CD14-positive monocyte (primary cell): ENCODE data around the gene PTPN13. TPM values are rescaled to one million over a fixed set of nuclear protein-coding genes. Genes with fewer than 3 reads are reported as not detected.

Experiments
- DNase-seq, 3 donors: peaks; one replicate each; pipeline ENCODE4 v3.0.0-alpha.2; 2011 to 2022
- H2AFZ ChIP-seq: 2 replicates; pipeline ENCODE4 v1.6.0; 2012; ENCODE audit warnings: mild to moderate bottlenecking, low read depth, low read length, inconsistent platforms; ENCODE audit not compliant: insufficient read depth, poor library complexity, severe bottlenecking
- H3K27ac ChIP-seq, 2 donors: 1 replicate in 1 of 2; 2 replicates in 1 of 2; pipeline ENCODE4 v1.5.1; 2012 to 2013; ENCODE audit warnings: low read length in 2 of 2, control low read depth in 1 of 2, inconsistent platforms in 1 of 2, low read depth in 1 of 2, mild to moderate bottlenecking in 1 of 2
- H3K27me3 ChIP-seq, 2 donors: one replicate each; pipeline versions ENCODE4 v1.6.0 to v1.6.1; 2011 to 2013; ENCODE audit warnings: low read length in 2 of 2; ENCODE audit not compliant: control insufficient read depth in 2 of 2, insufficient read depth in 2 of 2
- H3K36me3 ChIP-seq, 2 donors: replicated peaks in 1 of 2; 1 replicate in 1 of 2; 2 replicates in 1 of 2; pipeline versions ENCODE4 v1.5.1 to v1.6.1; 2012 to 2013; ENCODE audit warnings: low read length in 2 of 2, control low read depth in 1 of 2, inconsistent platforms in 1 of 2, mild to moderate bottlenecking in 1 of 2; ENCODE audit not compliant: insufficient read depth in 2 of 2, control insufficient read depth in 1 of 2
- H3K4me1 ChIP-seq, 2 donors: 1 replicate in 1 of 2; 2 replicates in 1 of 2; pipeline versions ENCODE4 v1.5.1 to v1.6.1; 2012 to 2013; ENCODE audit warnings: low read length in 2 of 2, control low read depth in 1 of 2, inconsistent platforms in 1 of 2, mild to moderate bottlenecking in 1 of 2, moderate library complexity in 1 of 2; ENCODE audit not compliant: insufficient read depth in 2 of 2, control insufficient read depth in 1 of 2
- H3K4me2 ChIP-seq: replicated peaks from 2 replicates; pipeline ENCODE3; 2012; ENCODE audit warnings: low read length, moderate library complexity, mild to moderate bottlenecking; ENCODE audit not compliant: poor library complexity, severe bottlenecking; ENCODE audit errors: extremely low read depth
- H3K4me3 ChIP-seq, 3 experiments: fragments of 200-600 bp in 1 of 3; sonication (generic) in 1 of 3; replicated peaks in 1 of 3; 1 replicate in 2 of 3; 2 replicates in 1 of 3; pipeline ENCODE4 v1.5.1; 2011 to 2013; ENCODE audit warnings: low read length in 3 of 3, mild to moderate bottlenecking in 3 of 3, control low read depth in 2 of 3, low read depth in 2 of 3, inconsistent platforms in 1 of 3, moderate library complexity in 1 of 3
- H3K79me2 ChIP-seq: 2 replicates; pipeline ENCODE4 v1.6.0; 2012; ENCODE audit warnings: mild to moderate bottlenecking, control low read depth, inconsistent platforms, low read length, moderate library complexity; ENCODE audit not compliant: insufficient read depth
- H3K9ac ChIP-seq: 2 replicates; pipeline ENCODE4 v1.6.0; 2017; ENCODE audit warnings: low read length, mild to moderate bottlenecking; ENCODE audit not compliant: insufficient read depth, poor library complexity, severe bottlenecking
- H3K9me3 ChIP-seq, 2 donors: replicated peaks in 1 of 2; 1 replicate in 1 of 2; 2 replicates in 1 of 2; pipeline versions ENCODE4 v1.5.1 to v1.6.1; 2012 to 2013; ENCODE audit warnings: low read length in 2 of 2, control low read depth in 1 of 2; ENCODE audit not compliant: control insufficient read depth in 1 of 2, insufficient read depth in 1 of 2
- H4K20me1 ChIP-seq: 2 replicates; pipeline ENCODE4 v1.6.0; 2012; ENCODE audit warnings: mild to moderate bottlenecking, low read length, control low read depth, moderate library complexity; ENCODE audit not compliant: insufficient read depth
- H3K27ac Mint-ChIP-seq, 7 donors: one replicate each; pipeline ENCODE4 v1.8.0; 2020; ENCODE audit warnings: mild to moderate bottlenecking in 7 of 7, mixed read lengths in 7 of 7, moderate library complexity in 6 of 7, inconsistent platforms in 2 of 7
- H3K27me3 Mint-ChIP-seq, 3 donors: one replicate each; pipeline ENCODE4 v1.8.0; 2021 to 2022; ENCODE audit warnings: low read depth in 3 of 3, mild to moderate bottlenecking in 3 of 3, mixed read lengths in 3 of 3, moderate library complexity in 3 of 3, inconsistent platforms in 1 of 3
- H3K36me3 Mint-ChIP-seq, 2 donors: one replicate each; pipeline ENCODE4 v1.8.0; 2020; ENCODE audit warnings: mixed read lengths in 2 of 2, inconsistent platforms in 1 of 2, mild to moderate bottlenecking in 1 of 2
- H3K4me1 Mint-ChIP-seq: one replicate; pipeline ENCODE4 v1.8.0; 2020; ENCODE audit warnings: mild to moderate bottlenecking, mixed read lengths
- H3K4me3 Mint-ChIP-seq, 2 donors: one replicate each; pipeline ENCODE4 v1.8.0; 2020; ENCODE audit warnings: mild to moderate bottlenecking in 2 of 2, mixed read lengths in 2 of 2, moderate library complexity in 1 of 2
- H3K9me3 Mint-ChIP-seq, 7 donors: one replicate each; pipeline ENCODE4 v1.8.0; 2020 to 2022; ENCODE audit warnings: mixed read lengths in 7 of 7, mild to moderate bottlenecking in 6 of 7, moderate library complexity in 6 of 7, inconsistent platforms in 2 of 7
- WGBS: methylation state at CpG from one replicate; pipeline ENCODE4 v1.1.5; 2013; ENCODE audit warnings: missing lambda C conversion rate; ENCODE audit not compliant: insufficient coverage; 5-methylcytosine and 5-hydroxymethylcytosine counted together
- intact Hi-C, 2 donors: fragments of 100-400 bp; cut with micrococcal nuclease; formaldehyde crosslinking; loops; one replicate each; pipeline versions ENCODE4 v1.15.0 to v1.15.1; 2023
- polyA plus RNA-seq, 3 donors: library from polyadenylated mRNA; depleted of rRNA in 1 of 3; unstranded in 2 of 3; stranded (reverse) in 1 of 3; fragments of 300-500 nt in 2 of 3; fragments of >200 nt in 1 of 3; fragmentation: Illumina TruSeq in 2 of 3; gene quantifications; 1 replicate in 2 of 3; 2 replicates in 1 of 3; pipeline ENCODE4 v1.2.3, GENCODE V29; 2012 to 2021
- TF ChIP-seq, protein P1 (sequence below): fragments of 200-600 bp; IDR thresholded peaks from one replicate; pipeline ENCODE4 v1.8.0; 2022; ENCODE audit warnings: antibody characterized with exemption, mild to moderate bottlenecking

The PTPN13 gene
- polyA plus RNA-seq, 3 donors = 0.04 to 1.0 (median 0.35) TPM

DNA sequence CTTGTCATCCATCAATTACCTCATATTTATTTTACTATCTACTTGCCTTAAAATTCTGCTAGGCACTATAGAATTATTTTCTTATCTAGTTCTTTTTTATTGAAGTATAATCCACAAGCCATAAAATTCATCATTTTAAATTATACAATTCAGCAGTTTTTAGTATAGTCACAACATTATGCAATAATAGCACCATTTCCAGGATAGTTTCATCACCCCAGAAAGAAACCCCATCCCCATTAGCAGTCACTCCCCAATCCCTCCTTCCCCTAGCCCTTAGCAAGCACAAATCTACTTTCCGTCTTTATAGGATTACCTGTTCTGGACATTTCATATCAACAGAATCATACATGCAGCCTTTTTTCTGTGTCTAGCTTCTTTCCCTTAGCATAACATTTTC, 239.5 kb downstream of the PTPN13 start:
- DNase-seq = no peak
- no peak overlapping the region for H3K9ac ChIP-seq
- H3K36me3 ChIP-seq = no peaks in the 10 kb centered on the region
- H3K4me3 ChIP-seq = no peak overlapping the region
- H3K79me2 ChIP-seq = no peaks in the 10 kb centered on the region
- H3K4me2 ChIP-seq = no peak overlapping the region
- no peaks in the 10 kb centered on the region for H4K20me1 ChIP-seq
- no peak overlapping the region for H3K27ac Mint-ChIP-seq
- no peaks in the 10 kb centered on the region for H3K36me3 Mint-ChIP-seq
- H3K27ac ChIP-seq = no peak overlapping the region
- 67% methylated on average over 1 of the region's 1 CpG for WGBS
- H2AFZ ChIP-seq = no peak overlapping the region
- H3K4me1 Mint-ChIP-seq = no peaks in the 10 kb centered on the region
- peaks cover 0 to 11% (median 0%) of the 10 kb centered on the region in 7 donors for H3K9me3 Mint-ChIP-seq
- H3K4me1 ChIP-seq = no peaks in the 10 kb centered on the region
- H3K27me3 ChIP-seq = no peaks in the 10 kb centered on the region
- no peaks in the 10 kb centered on the region for H3K9me3 ChIP-seq
- H3K27me3 Mint-ChIP-seq = peaks cover 0 to 1% (median 0%) of the 10 kb centered on the region in 3 donors
- TF ChIP-seq, protein P1, sequence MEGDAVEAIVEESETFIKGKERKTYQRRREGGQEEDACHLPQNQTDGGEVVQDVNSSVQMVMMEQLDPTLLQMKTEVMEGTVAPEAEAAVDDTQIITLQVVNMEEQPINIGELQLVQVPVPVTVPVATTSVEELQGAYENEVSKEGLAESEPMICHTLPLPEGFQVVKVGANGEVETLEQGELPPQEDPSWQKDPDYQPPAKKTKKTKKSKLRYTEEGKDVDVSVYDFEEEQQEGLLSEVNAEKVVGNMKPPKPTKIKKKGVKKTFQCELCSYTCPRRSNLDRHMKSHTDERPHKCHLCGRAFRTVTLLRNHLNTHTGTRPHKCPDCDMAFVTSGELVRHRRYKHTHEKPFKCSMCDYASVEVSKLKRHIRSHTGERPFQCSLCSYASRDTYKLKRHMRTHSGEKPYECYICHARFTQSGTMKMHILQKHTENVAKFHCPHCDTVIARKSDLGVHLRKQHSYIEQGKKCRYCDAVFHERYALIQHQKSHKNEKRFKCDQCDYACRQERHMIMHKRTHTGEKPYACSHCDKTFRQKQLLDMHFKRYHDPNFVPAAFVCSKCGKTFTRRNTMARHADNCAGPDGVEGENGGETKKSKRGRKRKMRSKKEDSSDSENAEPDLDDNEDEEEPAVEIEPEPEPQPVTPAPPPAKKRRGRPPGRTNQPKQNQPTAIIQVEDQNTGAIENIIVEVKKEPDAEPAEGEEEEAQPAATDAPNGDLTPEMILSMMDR = no peak
- H3K4me3 Mint-ChIP-seq = no peak overlapping the region
- intact Hi-C loops = no loop called here

GRCh38 chr4:86834901-86835300, 240.8 kb downstream of the PTPN13 start:
- Mint-ChIP-seq H3K9me3 (peaks cover 0 to 11% (median 0%) of the 10 kb centered on the region in 7 donors), H3K4me3 (no peak overlapping the region), H3K4me1 (no peaks in the 10 kb centered on the region), H3K27me3 (peaks cover 0 to 1% (median 0%) of the 10 kb centered on the region in 3 donors), H3K36me3 (no peaks in the 10 kb centered on the region), H3K27ac (no peak overlapping the region)
- Histone ChIP-seq H4K20me1 (no peaks in the 10 kb centered on the region), H3K4me1 (no peaks in the 10 kb centered on the region), H3K9ac (no peak overlapping the region), H3K9me3 (no peaks in the 10 kb centered on the region), H3K4me2 (no peak overlapping the region), H3K79me2 (no peaks in the 10 kb centered on the region), H2AFZ (no peak overlapping the region), H3K4me3 (no peak overlapping the region), H3K36me3 (no peaks in the 10 kb centered on the region), H3K27me3 (no peaks in the 10 kb centered on the region), H3K27ac (no peak overlapping the region)
- WGBS = no CpG with 5 or more reads among the region's 3 CpGs
- intact Hi-C loops = no loop called here
- TF ChIP-seq, protein P1 = no peak
- no peak for DNase-seq
